ENCODE results near the gene SH3TC1. TPM values are rescaled to one million over a fixed set of nuclear protein-coding genes. Genes with fewer than 3 reads are reported as not detected.

The SH3TC1 gene
- total RNA-seq, 1 donor from 2014 or later: 12.5 TPM

- no peaks in the 10 kb centered on the region for H3K9me3 Mint-ChIP-seq (ENCODE audit: low read depth)
- DNase-seq (ENCODE audit: low spot score, unreplicated experiment): no peak
- no peaks in the 10 kb centered on the region for H3K27me3 Mint-ChIP-seq
- TF ChIP-seq CTCF (IDR thresholded peaks at IDR 0.05; ENCODE audit: unreplicated experiment): no peak
- H3K27ac Mint-ChIP-seq: no peak overlapping the region
- H3K4me3 Mint-ChIP-seq (ENCODE audit: low read depth): no peak overlapping the region
- H3K36me3 Mint-ChIP-seq (ENCODE audit: insufficient read depth): no peaks in the 10 kb centered on the region
- no peaks in the 10 kb centered on the region for H3K4me1 Mint-ChIP-seq (ENCODE audit: low read depth)
Measured at GRCh38 chr4:8236106-8236919, 37.2 kb downstream of the SH3TC1 start.

GRCh38 chr4:8236920-8237195 lies 37.8 kb downstream of the SH3TC1 start:
- no peak overlapping the region for H3K27ac Mint-ChIP-seq
- H3K4me3 Mint-ChIP-seq (ENCODE audit: low read depth): no peak overlapping the region
- H3K27me3 Mint-ChIP-seq: no peaks in the 10 kb centered on the region
- H3K9me3 Mint-ChIP-seq (ENCODE audit: low read depth): no peaks in the 10 kb centered on the region
- H3K4me1 Mint-ChIP-seq (ENCODE audit: low read depth): no peaks in the 10 kb centered on the region
- no peak for TF ChIP-seq CTCF (IDR thresholded peaks at IDR 0.05; ENCODE audit: unreplicated experiment)
- DNase-seq (ENCODE audit: low spot score, unreplicated experiment): no peak
- H3K36me3 Mint-ChIP-seq (ENCODE audit: insufficient read depth): no peaks in the 10 kb centered on the region

- Mint-ChIP-seq H3K4me1 (ENCODE audit: low read depth) (no peaks in the 10 kb centered on the region), H3K27me3 (no peaks in the 10 kb centered on the region), H3K27ac (no peak overlapping the region), H3K36me3 (ENCODE audit: insufficient read depth) (no peaks in the 10 kb centered on the region), H3K4me3 (ENCODE audit: low read depth) (no peak overlapping the region), H3K9me3 (ENCODE audit: low read depth) (no peaks in the 10 kb centered on the region)
- TF ChIP-seq CTCF (IDR thresholded peaks at IDR 0.05; ENCODE audit: unreplicated experiment): no peak
- no peak for DNase-seq (ENCODE audit: low spot score, unreplicated experiment)
Measured at GRCh38 chr4:8237256-8237989, 38.3 kb downstream of the SH3TC1 start.

GRCh38 chr4:8238036-8238511 lies 39.0 kb downstream of the SH3TC1 start:
- H3K4me3 Mint-ChIP-seq (ENCODE audit: low read depth): no peak overlapping the region

More at GRCh38 chr4:8238036-8238511, 39.0 kb downstream of the SH3TC1 start:
- H3K36me3 Mint-ChIP-seq (ENCODE audit: insufficient read depth): no peaks in the 10 kb centered on the region
- no peaks in the 10 kb centered on the region for H3K9me3 Mint-ChIP-seq (ENCODE audit: low read depth)
- H3K4me1 Mint-ChIP-seq (ENCODE audit: low read depth): peaks cover 2% of the 10 kb centered on the region
- no peak overlapping the region for H3K27ac Mint-ChIP-seq
- DNase-seq (ENCODE audit: low spot score, unreplicated experiment): no peak
- H3K27me3 Mint-ChIP-seq: no peaks in the 10 kb centered on the region
- TF ChIP-seq CTCF (IDR thresholded peaks at IDR 0.05; ENCODE audit: unreplicated experiment): no peak
